ENCODE measurements around the gene CAT.
"Not testable (repeated sequence)": the region's sequence is repeated elsewhere in the genome, so short reads cannot be mapped to it uniquely, and the experiment has no call there.

Gene CAT

DNA sequence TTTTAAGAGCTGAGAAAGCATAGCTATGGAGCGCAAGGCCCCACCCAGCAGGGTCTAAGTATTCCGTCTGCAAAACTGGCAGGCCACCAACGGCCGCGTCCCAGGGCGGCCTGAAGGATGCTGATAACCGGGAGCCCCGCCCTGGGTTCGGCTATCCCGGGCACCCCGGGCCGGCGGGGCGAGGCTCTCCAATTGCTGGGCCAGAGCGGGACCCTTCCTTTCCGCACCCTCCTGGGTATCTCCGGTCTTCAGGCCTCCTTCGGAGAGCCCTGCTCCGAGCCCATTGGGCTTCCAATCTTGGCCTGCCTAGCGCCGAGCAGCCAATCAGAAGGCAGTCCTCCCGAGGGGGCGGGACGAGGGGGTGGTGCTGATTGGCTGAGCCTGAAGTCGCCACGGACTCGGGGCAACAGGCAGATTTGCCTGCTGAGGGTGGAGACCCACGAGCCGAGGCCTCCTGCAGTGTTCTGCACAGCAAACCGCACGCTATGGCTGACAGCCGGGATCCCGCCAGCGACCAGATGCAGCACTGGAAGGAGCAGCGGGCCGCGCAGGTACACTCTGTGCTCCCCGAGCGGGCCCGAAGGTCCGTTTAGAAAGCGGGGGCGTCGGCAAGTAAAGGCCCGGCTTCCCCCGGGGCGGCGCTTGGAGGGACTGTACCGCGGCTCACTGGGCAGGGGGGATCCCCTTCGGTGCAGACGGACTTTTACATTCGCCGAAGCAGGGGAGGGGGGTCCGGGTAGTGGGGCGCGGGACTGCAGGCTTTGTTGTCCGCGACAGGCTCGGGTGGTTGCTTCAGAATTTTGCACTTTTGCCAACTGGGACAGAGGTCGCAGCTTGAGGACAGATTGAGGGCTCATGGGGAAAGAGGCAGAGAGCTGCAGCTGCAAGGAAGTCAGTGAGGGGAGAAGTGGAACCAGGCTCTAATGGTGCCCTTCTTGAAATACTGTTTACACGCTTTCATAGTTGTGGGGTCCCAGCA is at the start of gene CAT:
TSS of gene CAT (plus strand) at position 406 of the 979 bp plus-strand sequence. CDS start at position 486, 80 bp downstream.
- DNase-seq = peak; percentile 86

- no peak for DNase-seq
Observed at GRCh38 chr11:34394771-34395300, 43.9 kb upstream of the CAT start.

DNA sequence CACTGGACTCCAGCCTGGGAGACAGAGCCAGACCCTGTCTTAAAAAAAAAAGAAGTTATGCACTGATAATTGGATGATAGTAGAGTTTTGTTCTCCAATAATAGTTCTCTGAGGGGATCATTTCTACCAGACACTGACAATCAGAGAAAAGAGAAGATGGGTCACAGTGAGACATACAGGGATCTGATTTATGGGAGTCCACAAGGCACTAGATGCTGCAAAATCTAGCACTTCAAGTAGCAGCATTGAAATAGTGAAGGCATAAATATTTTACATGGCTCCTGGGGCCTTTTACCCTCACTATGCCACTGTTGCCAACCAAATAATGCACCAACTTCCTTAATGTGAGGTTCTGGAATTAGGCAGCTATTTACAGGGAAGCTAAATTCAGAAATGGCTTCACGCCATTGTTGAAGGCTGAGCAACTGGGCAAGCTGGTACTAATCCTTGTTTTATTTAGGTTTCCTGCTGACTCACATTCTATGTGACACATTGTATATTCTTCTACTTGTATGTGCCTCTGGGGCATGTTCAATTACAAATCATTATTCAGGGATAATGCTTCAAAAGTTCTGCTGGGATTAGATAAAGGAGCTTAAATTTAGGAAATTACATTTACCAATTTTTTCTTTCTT is 42.7 kb upstream of the CAT start:
- no peak for DNase-seq

- DNase-seq = no peak
Observed at GRCh38 chr11:34397120-34397519, 41.6 kb upstream of the CAT start.

GRCh38 chr11:34397811-34398210 is 40.9 kb upstream of the CAT start:
- DNase-seq = no peak

DNA sequence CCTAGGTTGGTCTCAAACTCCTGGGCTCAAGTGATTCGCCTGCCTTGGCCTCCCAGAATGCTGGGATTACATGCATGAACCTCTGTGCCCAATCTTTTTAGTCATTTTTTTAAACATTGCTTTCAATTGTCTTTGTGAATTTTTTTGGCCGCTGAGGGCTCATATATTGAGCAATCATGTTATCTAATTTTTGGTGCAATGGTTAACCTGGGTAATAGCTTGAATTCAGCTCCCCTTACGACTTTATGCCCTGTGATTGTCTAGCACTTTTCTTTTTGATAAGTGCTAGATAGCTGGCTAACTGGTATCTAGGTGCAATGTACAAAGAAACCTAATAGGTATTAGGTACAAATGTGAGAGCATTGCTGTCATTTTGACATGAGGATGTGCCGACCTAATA is 35.3 kb upstream of the CAT start:
- no peak for DNase-seq

- no peak for DNase-seq
Observed at GRCh38 chr11:34404280-34404679, 34.5 kb upstream of the CAT start.

GRCh38 chr11:34405079-34405858 is 33.5 kb upstream of the CAT start:
- DNase-seq = no peak

DNA sequence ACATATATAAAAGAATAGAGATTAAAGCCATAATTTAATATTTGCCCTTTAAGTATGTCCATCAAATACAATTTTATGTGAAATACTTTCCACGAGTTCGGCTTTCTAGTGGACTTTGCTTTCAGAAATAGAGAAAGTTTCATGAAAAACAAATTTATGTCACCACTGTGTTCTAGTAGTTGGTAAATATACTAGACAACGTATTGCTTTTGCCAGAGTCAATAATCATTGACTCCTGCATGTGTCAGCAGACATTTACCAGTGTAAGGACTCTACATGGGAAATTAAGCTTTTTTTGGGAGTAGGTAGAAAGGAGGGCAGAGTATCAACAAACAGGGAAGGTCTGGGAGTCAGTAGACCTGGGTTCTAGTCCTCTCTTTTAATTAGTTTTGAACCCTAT is 32.3 kb upstream of the CAT start:
- no peak for DNase-seq

DNA sequence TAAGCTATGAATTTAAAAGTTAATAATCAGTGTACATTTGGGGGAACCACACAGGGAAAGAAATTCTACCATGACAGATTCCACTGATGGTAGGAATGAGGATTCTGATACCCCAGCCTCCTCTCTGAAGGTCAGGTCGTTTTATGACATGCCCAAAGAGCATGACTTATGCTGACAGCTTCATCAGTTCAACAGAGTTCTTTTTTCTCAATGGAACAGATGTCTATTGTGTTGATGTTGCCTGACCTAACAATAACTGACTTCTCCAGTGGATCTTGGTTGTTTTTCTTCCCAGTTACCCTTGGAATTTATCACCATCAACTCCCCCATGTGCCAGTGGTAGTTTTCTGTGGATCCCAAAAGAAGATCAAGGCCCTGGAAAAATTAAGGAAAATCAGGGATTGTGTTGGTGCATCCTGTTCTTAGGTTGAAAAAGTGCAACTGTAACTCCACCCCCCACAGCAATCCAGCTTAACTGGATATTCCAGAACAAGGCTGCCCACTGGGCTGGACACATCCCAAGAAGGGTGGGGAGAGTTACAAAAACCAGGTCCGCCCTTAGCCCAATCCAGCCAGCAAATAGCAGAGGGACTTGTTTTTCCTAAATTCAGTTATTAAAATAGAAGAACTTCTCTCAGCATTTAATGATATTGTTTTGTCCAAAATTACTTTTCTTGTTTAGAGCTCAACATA is 31.5 kb upstream of the CAT start:
- no peak for DNase-seq

DNA sequence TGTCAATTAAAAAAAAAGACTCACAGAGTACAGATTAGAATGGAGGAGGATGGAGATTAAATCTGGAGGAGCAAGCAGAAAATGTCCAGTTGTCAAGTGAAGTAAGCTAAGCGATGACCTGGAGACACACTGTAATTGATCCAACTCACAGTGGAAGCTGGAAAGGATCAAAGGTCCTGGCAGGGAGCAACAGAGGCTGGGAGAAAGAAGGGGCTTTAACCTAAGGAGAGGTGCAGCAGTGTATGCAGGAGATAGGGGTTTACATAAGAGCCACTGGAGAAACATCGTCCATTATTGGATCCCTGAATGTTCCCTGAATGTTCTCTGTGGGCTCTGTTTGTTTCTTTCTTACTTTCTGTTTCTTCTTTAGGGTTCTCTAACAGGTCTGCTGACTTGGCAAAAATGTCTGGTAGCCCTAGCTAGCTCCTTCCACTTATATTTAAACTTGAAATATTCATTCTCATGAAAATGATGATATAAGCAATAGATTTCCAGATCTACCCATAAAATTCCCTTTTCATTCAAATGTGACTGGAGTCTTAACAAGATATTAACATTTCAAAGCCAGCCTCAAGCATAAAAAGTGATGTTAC is 30.1 kb upstream of the CAT start:
- no peak for DNase-seq

DNA sequence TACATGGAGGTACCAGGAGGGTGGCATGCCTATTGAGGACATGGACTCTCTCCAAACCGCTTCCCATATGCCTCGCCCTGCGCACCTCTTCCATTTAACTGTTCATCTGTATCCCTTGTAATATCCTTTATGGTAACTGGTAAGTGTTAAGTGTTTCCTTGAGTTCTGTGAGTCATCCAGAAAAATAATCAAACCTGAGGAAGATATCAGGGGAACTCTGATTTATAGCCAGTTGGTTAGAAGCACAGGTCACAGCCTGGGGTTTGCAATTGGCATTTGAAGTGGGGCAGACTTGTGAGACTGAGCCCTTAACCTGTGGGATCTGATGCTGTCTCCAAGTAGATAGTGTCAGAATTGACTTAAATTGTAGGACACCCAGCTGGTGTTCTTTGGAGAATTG is 27.6 kb upstream of the CAT start:
- DNase-seq = no peak

DNA sequence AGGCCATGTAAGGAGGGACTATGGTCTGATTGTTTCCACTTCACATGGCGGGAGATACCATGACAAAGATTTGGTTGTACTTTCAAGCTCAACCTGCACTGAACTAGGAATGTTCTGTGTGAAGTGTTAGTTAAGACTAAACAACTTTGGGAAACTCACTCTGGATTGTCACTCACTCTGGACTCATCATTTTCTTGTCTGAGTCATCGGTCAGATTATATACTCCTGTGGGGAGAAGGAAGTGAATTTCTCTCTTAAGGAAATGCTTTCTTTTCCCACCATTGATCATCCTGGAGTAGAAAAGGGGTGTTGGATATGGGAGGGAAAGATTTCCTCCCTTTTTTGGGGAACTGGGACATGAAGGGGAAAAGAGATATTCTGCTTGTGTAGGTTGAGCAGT is 26.9 kb upstream of the CAT start:
- DNase-seq = no peak

GRCh38 chr11:34413263-34413662 is 25.5 kb upstream of the CAT start:
- no peak for DNase-seq

DNA sequence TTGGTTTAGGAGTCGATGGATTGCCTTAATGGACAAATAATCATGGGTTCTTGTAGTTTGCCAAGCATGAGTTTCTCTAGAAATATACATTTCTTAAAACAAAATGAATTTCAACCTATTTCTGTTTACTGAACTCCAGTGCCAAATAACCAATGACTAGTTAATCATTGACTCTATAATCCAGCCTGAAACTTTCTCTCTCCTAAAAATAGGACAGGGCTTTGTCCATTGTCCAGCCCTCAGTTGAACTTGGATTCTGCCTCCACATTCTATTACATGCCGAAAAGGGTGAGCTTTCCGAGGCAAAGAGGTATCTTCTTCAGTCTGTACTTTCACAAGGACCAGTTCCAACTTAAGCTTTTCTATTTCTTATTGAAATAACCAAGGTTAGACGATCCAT is 23.2 kb upstream of the CAT start:
- no peak for DNase-seq

DNA sequence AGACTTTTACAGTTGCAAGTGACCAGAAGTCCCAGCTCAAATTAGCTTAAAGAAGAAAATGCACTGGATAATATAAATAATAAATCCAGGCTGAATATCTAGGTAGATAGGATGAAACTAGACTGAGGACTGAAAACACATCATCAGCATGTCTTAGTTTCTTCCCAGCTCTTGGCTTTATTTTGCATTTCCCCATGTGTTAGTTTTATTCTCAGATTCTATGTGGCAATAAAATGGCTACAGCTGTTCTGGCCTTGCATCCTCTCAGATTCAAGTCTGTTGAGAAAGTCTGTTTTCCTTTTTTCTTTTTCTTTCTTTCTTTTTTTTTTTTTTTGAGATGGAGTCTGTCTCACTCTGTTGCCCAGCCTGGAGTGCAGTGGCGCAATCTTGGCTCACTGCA is 22.6 kb upstream of the CAT start:
- DNase-seq = no peak

GRCh38 chr11:34416766-34417165 is 22.0 kb upstream of the CAT start:
- DNase-seq = no peak

GRCh38 chr11:34417202-34417601 is 21.5 kb upstream of the CAT start:
- DNase-seq = no peak

GRCh38 chr11:34419158-34419557 is 19.6 kb upstream of the CAT start:
- DNase-seq = no peak

DNA sequence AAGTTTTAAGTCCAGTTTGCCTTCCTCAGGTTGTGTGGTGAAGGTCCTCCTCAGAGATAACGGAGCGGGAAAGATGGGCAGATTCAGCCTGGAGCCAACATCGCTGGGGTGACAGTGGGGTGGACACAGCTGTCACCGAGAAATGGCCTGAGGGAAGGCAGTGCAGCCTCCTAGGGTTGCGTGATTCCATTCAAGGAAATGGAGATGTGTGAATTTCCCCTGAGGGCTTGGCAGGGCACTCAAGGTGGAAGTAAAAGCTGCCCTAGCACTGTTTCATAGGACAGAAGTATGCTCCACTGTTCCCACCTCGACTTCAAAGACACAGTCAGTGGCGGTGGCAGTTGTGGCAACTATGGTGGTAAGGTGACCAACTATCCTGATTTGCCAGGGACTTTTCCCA is 15.4 kb upstream of the CAT start:
- no peak for DNase-seq

DNA sequence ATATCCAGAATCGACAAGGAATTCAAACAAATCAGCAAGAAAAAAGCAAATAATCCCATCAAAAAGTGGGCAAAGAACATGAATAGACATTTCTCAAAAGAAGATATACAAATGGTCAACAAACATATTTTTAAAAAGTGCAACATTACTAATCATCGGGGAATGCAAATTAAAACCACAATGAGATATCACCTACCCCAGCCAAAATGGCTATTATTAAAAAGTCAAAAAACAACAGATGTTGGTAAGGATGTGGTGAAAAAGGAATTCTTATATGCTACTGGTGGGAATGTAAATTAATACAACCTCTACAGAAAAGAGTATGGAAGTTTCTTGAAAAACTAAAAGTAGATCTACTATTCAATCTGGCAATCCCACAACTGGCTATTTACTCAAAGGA is 13.9 kb upstream of the CAT start:
- DNase-seq = not testable (repeated sequence)

DNA sequence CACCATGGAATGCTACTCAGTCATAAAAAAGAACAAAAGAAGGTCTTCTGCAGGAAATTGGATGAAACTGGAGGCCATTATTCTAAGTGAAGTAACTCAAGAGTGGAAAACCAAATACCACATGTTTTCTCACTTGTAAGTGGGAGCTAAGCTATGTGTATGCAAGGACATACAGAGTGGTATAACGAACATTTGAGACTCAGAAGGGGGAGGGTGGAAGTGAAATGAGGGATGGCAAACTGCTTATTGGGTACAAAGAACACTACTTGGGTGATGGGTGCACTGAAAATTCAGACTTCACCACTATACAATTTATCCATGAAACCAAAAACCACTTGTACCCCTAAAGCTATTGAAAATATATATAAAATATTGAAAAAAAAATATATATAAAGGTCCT is 13.4 kb upstream of the CAT start:
- no peak for DNase-seq
